GM19397 (cell line): Measurements from ENCODE around the gene PHOX2A.
"Not testable (repeated sequence)": the region's sequence is repeated elsewhere in the genome, so short reads cannot be mapped to it uniquely, and the experiment has no call there.

Experiments
- ATAC-seq: cut with Tn5 transposase; IDR thresholded peaks from one replicate; pipeline ENCODE4 v1.9.1; 2021; ENCODE audit warnings: mild to moderate bottlenecking, moderate library complexity; ENCODE audit not compliant: unreplicated experiment

Gene PHOX2A

GRCh38 chr11:72223615-72224563 lies 20.1 kb downstream of the PHOX2A start:
- ATAC-seq = peak; percentile 49

- ATAC-seq = peak; percentile 69
These were observed 20.9 kb downstream of the PHOX2A start for GRCh38 chr11:72222907-72223614.

GRCh38 chr11:72222106-72222891 lies 21.7 kb downstream of the PHOX2A start:
- no peak for ATAC-seq

GRCh38 chr11:72221386-72222075 lies 22.4 kb downstream of the PHOX2A start:
- no peak for ATAC-seq

GRCh38 chr11:72220696-72221363 lies 23.1 kb downstream of the PHOX2A start:
- no peak for ATAC-seq

- no peak for ATAC-seq
These were observed 25.7 kb downstream of the PHOX2A start for GRCh38 chr11:72218251-72218745.

- no peak for ATAC-seq
These were observed 26.1 kb downstream of the PHOX2A start for GRCh38 chr11:72217841-72218240.

GRCh38 chr11:72216638-72217037 lies 27.3 kb downstream of the PHOX2A start, which contains the start of gene FOLR2:
TSS of gene FOLR2 (plus strand) at chr11:72216794. CDS start at chr11:72218585, 1,791 bp downstream.
- ATAC-seq = no peak

- no peak for ATAC-seq
These were observed 34.9 kb downstream of the PHOX2A start for GRCh38 chr11:72209101-72209500.

- ATAC-seq = no peak
These were observed 35.7 kb downstream of the PHOX2A start for GRCh38 chr11:72208281-72208680.

GRCh38 chr11:72206794-72207193 lies 37.2 kb downstream of the PHOX2A start:
- not testable (repeated sequence) for ATAC-seq

- ATAC-seq = no peak
These were observed 39.1 kb downstream of the PHOX2A start for GRCh38 chr11:72204886-72205285.

GRCh38 chr11:72203163-72203562 lies 40.8 kb downstream of the PHOX2A start:
- ATAC-seq = no peak

GRCh38 chr11:72202571-72202970 lies 41.4 kb downstream of the PHOX2A start:
- ATAC-seq = no peak

GRCh38 chr11:72201445-72201844 lies 42.5 kb downstream of the PHOX2A start:
- not testable (repeated sequence) for ATAC-seq

GRCh38 chr11:72195518-72196270 lies 48.3 kb downstream of the PHOX2A start:
- ATAC-seq = no peak

- no peak for ATAC-seq
These were observed 52.0 kb downstream of the PHOX2A start, which contains the start of gene FOLR1 for GRCh38 chr11:72191961-72192381. TSS of gene FOLR1 (plus strand) at chr11:72192140. CDS start at chr11:72192174, 34 bp downstream.

- ATAC-seq = no peak
These were observed 53.3 kb downstream of the PHOX2A start for GRCh38 chr11:72190631-72191071.
